GM12891 (cell line): ENCODE results near the gene MSRB1.
"Not testable (repeated sequence)": the region's sequence is repeated elsewhere in the genome, so short reads cannot be mapped to it uniquely, and the experiment has no call there.

Experiments used
- DNase-seq: peaks from one replicate; pipeline ENCODE4 v3.0.0; 2011; ENCODE audit warnings: low spot score; ENCODE audit not compliant: insufficient read length
- FAIRE-seq: peaks from 2 replicates; lab custom pipeline; 2011; peaks lifted over from hg19 to GRCh38; lab: Jason Lieb, UNC
- PAX5 ChIP-seq: IDR thresholded peaks from 2 replicates; pipeline ENCODE4 v1.6.1; 2011; ENCODE audit warnings: low read length, moderate library complexity, mild to moderate bottlenecking; ENCODE audit not compliant: insufficient read depth, severe bottlenecking
- POLR2A ChIP-seq: IDR thresholded peaks from 2 replicates; pipeline ENCODE4 v1.6.1; 2011; ENCODE audit warnings: low read depth, low read length, control low read depth
- POLR2AphosphoS5 ChIP-seq: IDR thresholded peaks from 2 replicates; pipeline ENCODE4 v1.6.1; 2011; ENCODE audit warnings: low read depth, low read length, control low read depth
- POU2F2 ChIP-seq: IDR thresholded peaks from 2 replicates; pipeline ENCODE4 v1.6.1; 2011; ENCODE audit warnings: low read depth, mild to moderate bottlenecking, control low read depth, low read length, moderate library complexity
- SPI1 ChIP-seq: IDR thresholded peaks from 2 replicates; pipeline ENCODE4 v1.6.1; 2011; ENCODE audit warnings: low read depth, low read length, control low read depth
- TAF1 ChIP-seq: IDR thresholded peaks from 2 replicates; pipeline ENCODE4 v1.6.1; 2011; ENCODE audit warnings: low read depth, low read length, control low read depth

Gene MSRB1

DNA sequence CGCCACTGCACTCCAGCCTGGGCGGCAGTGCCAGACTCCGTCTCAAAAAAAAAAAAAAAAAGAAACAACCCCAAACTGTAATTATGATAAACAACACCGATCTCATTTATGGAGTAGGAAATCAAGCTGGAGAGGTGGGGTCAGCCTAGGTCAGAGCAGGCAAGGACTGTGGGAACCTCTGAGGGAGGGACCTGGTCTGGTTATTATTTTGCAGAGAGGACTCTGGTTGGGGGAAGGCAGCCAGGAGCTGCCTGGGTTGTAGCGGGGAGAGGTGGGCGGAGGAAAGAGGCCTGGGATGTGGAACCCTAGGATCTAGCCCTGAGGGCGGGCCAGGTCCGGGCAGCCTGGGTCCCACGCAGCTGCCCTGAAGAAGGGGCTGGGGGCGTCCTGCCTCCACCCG, 13.9 kb downstream of the MSRB1 start:
- DNase-seq (no peak), FAIRE-seq (no peak)

GRCh38 chr16:1926271-1926670, 16.7 kb downstream of the MSRB1 start:
- FAIRE-seq: no peak
- TF ChIP-seq POLR2A (no peak), POU2F2 (no peak), PAX5 (no peak), TAF1 (no peak), POLR2AphosphoS5 (no peak), SPI1 (no peak)
- no peak for DNase-seq

More for the DNA sequence above, 13.9 kb downstream of the MSRB1 start:
- TF ChIP-seq POLR2A: no peak
- no peak for TF ChIP-seq TAF1
- TF ChIP-seq SPI1: no peak
- TF ChIP-seq POU2F2: no peak
- TF ChIP-seq PAX5: no peak
- no peak for TF ChIP-seq POLR2AphosphoS5

GRCh38 chr16:1924095-1924494, 18.9 kb downstream of the MSRB1 start:
- DNase-seq (no peak), FAIRE-seq (no peak)
- no peak for TF ChIP-seq SPI1
- no peak for TF ChIP-seq POLR2A
- no peak for TF ChIP-seq POU2F2
- TF ChIP-seq POLR2AphosphoS5: no peak
- TF ChIP-seq PAX5: no peak
- no peak for TF ChIP-seq TAF1

DNA sequence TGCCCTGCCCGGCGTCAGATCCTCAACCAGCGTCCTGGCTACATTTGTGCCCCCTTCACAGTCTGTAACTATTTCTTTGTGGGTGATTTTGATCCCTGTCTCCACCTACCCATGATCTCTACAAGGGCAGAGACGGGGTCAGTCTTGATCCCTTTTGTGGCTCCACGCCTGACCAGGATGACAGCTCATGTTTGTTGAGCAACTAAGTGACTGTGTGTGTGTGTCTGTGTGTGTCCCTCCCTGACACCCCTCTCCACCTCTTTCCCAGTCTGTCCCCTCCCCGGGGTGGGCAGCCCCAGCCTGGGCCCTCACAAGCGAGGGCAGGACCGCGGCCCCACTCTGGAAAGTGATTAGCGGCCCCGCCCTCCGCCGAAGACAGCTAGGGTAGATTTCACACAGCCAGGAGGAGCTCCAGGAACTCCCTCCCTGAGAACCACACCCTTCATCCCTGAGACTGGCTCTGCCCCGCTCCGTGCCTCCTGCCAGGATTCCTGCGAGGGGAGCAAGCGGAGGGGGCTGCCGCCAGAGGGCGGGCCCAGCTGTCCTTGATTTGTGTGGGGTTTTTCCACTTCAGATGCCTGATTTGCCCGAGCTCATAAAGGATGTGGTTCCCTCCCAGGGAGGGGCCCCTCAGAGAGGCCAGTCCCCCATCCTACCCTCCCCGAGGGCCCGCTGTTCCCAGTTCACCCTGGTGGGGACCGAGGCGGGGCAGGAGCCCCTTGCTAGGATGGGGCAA, 19.5 kb downstream of the MSRB1 start:
- FAIRE-seq (no peak), DNase-seq (no peak)
- TF ChIP-seq POU2F2: no peak
- TF ChIP-seq TAF1: no peak
- TF ChIP-seq POLR2A: no peak
- no peak for TF ChIP-seq PAX5
- no peak for TF ChIP-seq SPI1
- TF ChIP-seq POLR2AphosphoS5: no peak

GRCh38 chr16:1922357-1922756, 20.6 kb downstream of the MSRB1 start:
- DNase-seq (no peak), FAIRE-seq (no peak)
- TF ChIP-seq TAF1 (no peak), SPI1 (no peak), POLR2A (no peak), POU2F2 (no peak), PAX5 (no peak), POLR2AphosphoS5 (no peak)

DNA sequence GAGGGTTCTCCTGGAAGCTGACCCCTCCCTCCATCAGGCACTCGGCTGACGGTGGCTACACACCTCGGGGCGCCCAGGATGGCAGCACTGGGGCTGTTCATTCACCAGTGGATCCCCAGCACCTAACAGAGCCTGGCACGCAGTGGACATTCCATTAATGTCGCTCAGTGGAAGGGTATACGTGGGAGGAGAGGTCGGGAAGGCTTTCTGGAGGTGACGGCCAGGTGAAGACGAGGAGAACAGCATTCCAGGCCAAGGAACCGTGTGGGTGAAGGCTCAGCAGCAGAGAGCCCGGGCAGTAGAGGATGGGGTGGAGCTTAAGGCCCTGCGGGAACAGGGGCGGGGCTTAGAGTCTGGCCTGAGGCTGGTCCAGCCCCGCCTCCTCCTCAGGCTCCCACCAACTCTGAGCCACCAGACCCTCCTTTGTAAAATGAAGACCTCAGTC, 22.2 kb downstream of the MSRB1 start:
- FAIRE-seq (no peak), DNase-seq (no peak)
- no peak for TF ChIP-seq SPI1

GRCh38 chr16:1920122-1920521, 22.9 kb downstream of the MSRB1 start:
- FAIRE-seq, DNase-seq: not testable (repeated sequence)

- FAIRE-seq (no peak), DNase-seq (no peak)
- TF ChIP-seq TAF1 (no peak), SPI1 (no peak), PAX5 (no peak)
These were observed 23.5 kb downstream of the MSRB1 start for GRCh38 chr16:1919327-1919998.

- FAIRE-seq: no peak
- no peak for DNase-seq
- TF ChIP-seq PAX5 (no peak), POLR2A (no peak), TAF1 (no peak), POU2F2 (no peak), SPI1 (no peak), POLR2AphosphoS5 (no peak)
These were observed 24.4 kb downstream of the MSRB1 start, which contains the start of gene HS3ST6 for GRCh38 chr16:1918351-1919326. TSS of gene HS3ST6 (minus strand) at chr16:1918415. CDS start at chr16:1918323, 92 bp downstream.
